ENCODE measurements around the gene NTRK3. TPM values are rescaled to one million over a fixed set of nuclear protein-coding genes. Genes with fewer than 3 reads are reported as not detected.

NTRK3 gene
- total and polyA plus RNA-seq, 4 donors = 0.21 to 2.9 (median 0.32) TPM

- no peak for DNase-seq (ENCODE audit: low spot score)
- 70% methylated on average over 3 of the region's 3 CpGs for WGBS
- H3K27ac ChIP-seq (ENCODE audit: low read depth in 1 of 2, low read length in 2 of 2) = no peak overlapping the region
- H3K36me3 ChIP-seq (ENCODE audit: control insufficient read depth in 4 of 4, insufficient read depth in 3 of 4, low read depth in 1 of 4, low read length in 3 of 4) = no peaks in the 10 kb centered on the region
- H3K9ac ChIP-seq (ENCODE audit: low read depth in 1 of 2, low read length in 2 of 2) = no peak overlapping the region
- no peaks in the 10 kb centered on the region for H3K9me3 ChIP-seq (ENCODE audit: control insufficient read depth in 4 of 4, low read length in 3 of 4)
- H3K27me3 ChIP-seq (ENCODE audit: control insufficient read depth in 4 of 4, insufficient read depth in 4 of 4, low read length in 3 of 4) = no peaks in the 10 kb centered on the region
- no peak overlapping the region for H3K4me3 ChIP-seq (ENCODE audit: low read depth in 1 of 3, low read length in 3 of 3)
- H3K4me1 ChIP-seq (ENCODE audit: control insufficient read depth in 4 of 4, insufficient read depth in 4 of 4, low read length in 3 of 4) = no peaks in the 10 kb centered on the region
- no peak for TF ChIP-seq EGR1 (IDR thresholded peaks at IDR 0.05; ENCODE audit: low read depth in 2 of 2)
- no peak for TF ChIP-seq SP1 (IDR thresholded peaks at IDR 0.05)
- TF ChIP-seq REST (IDR thresholded peaks at IDR 0.05) = no peak
- TF ChIP-seq NR2F2 (IDR thresholded peaks at IDR 0.05) = no peak
- TF ChIP-seq GABPA (IDR thresholded peaks at IDR 0.05 in 1 of 2, conservative IDR thresholded peaks at IDR 0.05 in 1 of 2) = no peak
- no peak for TF ChIP-seq RAD21 (IDR thresholded peaks at IDR 0.05)
- TF ChIP-seq HNF4A (conservative IDR thresholded peaks at IDR 0.05) = no peak
- TF ChIP-seq HNF4G (IDR thresholded peaks at IDR 0.05) = no peak
- TF ChIP-seq FOXA2 (IDR thresholded peaks at IDR 0.05) = no peak
- TF ChIP-seq CTCF (IDR thresholded peaks at IDR 0.05; ENCODE audit: low read depth, low read length, missing input control) = no peak
- no peak for TF ChIP-seq RXRA (IDR thresholded peaks at IDR 0.05)
- TF ChIP-seq FOXA1 (IDR thresholded peaks at IDR 0.05) = no peak
- TF ChIP-seq ZBTB33 (IDR thresholded peaks at IDR 0.05) = no peak
Observed at GRCh38 chr15:87827131-87827530, 429.4 kb downstream of the NTRK3 start.

- Histone ChIP-seq H3K9me3 (ENCODE audit: control insufficient read depth in 4 of 4, low read length in 3 of 4) (no peaks in the 10 kb centered on the region), H3K36me3 (ENCODE audit: control insufficient read depth in 4 of 4, insufficient read depth in 3 of 4, low read depth in 1 of 4, low read length in 3 of 4) (no peaks in the 10 kb centered on the region), H3K4me3 (ENCODE audit: low read depth in 1 of 3, low read length in 3 of 3) (no peak overlapping the region), H3K9ac (ENCODE audit: low read depth in 1 of 2, low read length in 2 of 2) (no peak overlapping the region), H3K27me3 (ENCODE audit: control insufficient read depth in 4 of 4, insufficient read depth in 4 of 4, low read length in 3 of 4) (no peaks in the 10 kb centered on the region), H3K4me1 (ENCODE audit: control insufficient read depth in 4 of 4, insufficient read depth in 4 of 4, low read length in 3 of 4) (no peaks in the 10 kb centered on the region), H3K27ac (ENCODE audit: low read depth in 1 of 2, low read length in 2 of 2) (no peak overlapping the region)
- DNase-seq (ENCODE audit: low spot score) = no peak
- WGBS = 34% methylated on average over 8 of the region's 8 CpGs
- TF ChIP-seq, protein P1, sequence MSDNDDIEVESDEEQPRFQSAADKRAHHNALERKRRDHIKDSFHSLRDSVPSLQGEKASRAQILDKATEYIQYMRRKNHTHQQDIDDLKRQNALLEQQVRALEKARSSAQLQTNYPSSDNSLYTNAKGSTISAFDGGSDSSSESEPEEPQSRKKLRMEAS (IDR thresholded peaks at IDR 0.05) = no peak
- TF ChIP-seq HNF4A (conservative IDR thresholded peaks at IDR 0.05) (no peak), REST (IDR thresholded peaks at IDR 0.05) (no peak), RAD21 (IDR thresholded peaks at IDR 0.05) (no peak), SP1 (IDR thresholded peaks at IDR 0.05) (no peak), GABPA (IDR thresholded peaks at IDR 0.05 in 1 of 2, conservative IDR thresholded peaks at IDR 0.05 in 1 of 2) (no peak), NR2F2 (IDR thresholded peaks at IDR 0.05) (no peak), FOXA1 (IDR thresholded peaks at IDR 0.05) (no peak), JUND (IDR thresholded peaks at IDR 0.05) (no peak), EGR1 (IDR thresholded peaks at IDR 0.05; ENCODE audit: low read depth in 2 of 2) (no peak), FOXA2 (IDR thresholded peaks at IDR 0.05) (no peak)
Observed at GRCh38 chr15:87826119-87826747, 430.3 kb downstream of the NTRK3 start.
